NCI-H748 (cell line): ENCODE data around the gene TEKTIP1.
"Not testable (repeated sequence)": the region's sequence is repeated elsewhere in the genome, so short reads cannot be mapped to it uniquely, and the experiment has no call there.

Experiments used
- DNase-seq: peaks from one replicate; lab custom pipeline; 2025; ENCODE audit not compliant: unreplicated experiment; lab: John Stamatoyannopoulos, UW

Gene TEKTIP1

DNA sequence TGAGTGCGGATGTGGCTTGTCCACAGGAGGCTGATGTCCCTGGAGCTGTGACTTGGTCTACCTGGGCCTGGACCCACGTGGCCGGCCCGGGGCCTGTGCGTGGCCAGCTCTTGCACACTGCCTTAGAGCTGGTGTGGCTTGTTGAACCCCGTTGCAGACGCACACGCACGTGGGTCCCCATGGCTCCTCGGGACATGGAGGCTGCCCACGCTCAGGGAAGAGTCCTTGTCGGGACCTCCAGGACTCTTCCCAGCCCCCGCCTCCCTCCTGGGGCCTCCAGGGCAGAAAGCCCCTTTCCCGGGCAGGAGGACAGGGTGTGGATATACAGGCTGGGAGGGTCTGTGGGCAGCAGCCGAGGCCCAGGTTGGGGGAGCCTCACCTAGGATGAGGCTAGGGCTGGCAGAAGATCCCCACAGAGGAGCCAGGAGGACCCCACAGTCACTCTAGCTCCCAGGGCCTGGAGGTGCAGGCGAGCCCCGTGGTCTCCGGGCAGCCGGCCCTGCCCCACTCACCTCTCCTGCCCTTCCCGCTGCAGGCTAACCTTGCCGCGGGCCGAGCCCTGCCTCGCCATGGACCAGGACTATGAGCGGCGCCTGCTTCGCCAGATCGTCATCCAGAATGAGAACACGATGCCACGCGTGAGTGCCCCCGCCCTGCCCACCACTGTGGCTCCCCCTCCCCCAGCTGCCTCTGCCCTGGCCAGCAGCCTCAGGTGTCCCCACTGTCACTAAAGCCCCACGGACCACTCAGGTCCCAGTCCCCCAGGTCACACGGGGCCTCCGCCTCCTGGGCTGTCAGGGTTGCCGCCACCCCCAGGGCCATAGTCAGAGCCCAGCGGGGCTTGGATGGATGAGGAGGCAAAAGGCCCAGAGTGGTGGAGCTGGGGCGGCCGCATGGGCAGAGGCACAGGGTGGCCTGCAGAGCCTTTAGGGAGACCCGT, 16.3 kb upstream of the TEKTIP1 start:
- DNase-seq, result no peak

- DNase-seq, result no peak
Observed at GRCh38 chr19:3523361-3524077, 15.5 kb upstream of the TEKTIP1 start.

DNA sequence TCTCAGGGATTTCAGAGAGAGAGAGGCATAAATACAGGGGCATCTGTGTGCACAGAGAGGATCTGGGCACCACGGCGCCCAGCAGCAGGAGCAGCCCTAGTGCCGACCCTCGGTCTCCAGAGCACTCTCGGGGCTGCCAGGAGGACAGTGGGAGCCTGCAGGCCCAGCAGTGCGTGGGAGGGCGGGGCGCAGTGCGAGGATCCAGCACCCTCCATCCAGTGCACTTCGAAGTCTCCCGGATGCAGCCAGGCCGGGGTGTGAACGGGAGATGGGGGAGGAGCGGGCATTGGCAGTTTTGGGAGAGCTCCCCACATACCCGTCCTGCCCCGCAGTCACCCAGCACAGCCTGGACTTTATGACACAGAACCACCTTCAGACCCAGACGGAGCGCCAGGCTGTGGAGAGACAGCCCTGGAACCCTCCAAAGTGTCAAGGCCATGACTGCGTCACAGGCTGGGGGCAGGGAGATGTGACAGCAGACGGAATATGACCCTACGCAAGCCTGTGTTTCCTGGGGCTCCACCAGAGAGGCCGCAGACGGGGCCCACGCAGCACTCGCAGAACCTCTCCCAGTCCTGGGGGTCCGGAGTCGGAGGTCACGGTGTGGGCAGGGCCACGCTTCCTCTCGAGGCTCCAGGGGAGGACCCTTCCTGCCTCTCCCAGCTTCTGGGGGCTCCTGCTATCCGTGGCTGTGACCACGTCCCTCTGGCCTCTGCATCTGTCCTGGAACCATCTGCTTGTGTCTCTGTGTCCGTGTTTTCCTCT, 14.7 kb upstream of the TEKTIP1 start:
- DNase-seq, result no peak

- no peak for DNase-seq
Observed at GRCh38 chr19:3524904-3525451, 14.0 kb upstream of the TEKTIP1 start.

DNA sequence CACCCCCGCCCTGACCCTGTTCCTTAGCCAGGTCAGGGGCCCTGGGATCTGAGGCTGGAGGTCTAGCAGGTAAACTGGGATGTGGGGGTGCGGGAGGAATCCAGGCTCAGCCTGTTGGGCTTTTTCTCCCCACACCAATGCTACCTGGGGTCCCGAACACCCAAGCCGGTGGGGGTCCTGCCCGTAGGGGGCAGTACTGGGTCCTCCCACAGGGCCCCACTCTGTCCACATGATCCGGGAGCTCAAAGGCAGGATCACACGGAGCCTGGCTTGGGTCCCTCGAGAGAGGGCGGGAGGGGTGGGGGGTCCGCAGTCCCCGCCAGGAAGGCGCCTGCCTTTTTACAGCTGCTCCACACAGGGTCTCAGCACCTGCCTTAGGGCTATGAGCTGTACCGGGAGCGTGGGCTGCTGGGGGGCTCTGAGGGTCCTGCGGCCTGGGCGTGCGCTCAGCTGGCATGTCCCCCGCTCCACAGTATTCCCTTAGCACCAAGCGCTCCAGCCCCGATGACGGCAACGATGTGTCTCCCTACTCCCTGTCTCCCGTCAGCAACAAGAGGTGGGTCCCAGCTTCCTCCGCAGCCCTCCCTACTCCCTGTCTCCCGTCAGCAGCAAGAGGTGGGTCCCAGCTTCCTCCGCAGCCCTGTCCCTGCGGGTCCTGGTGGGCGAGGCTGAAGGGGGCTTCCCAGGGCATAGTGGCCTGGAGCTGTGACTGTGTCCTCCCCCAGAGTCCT, 12.3 kb upstream of the TEKTIP1 start:
- no peak for DNase-seq

GRCh38 chr19:3527238-3527910, 11.6 kb upstream of the TEKTIP1 start:
- DNase-seq, result no peak

DNA sequence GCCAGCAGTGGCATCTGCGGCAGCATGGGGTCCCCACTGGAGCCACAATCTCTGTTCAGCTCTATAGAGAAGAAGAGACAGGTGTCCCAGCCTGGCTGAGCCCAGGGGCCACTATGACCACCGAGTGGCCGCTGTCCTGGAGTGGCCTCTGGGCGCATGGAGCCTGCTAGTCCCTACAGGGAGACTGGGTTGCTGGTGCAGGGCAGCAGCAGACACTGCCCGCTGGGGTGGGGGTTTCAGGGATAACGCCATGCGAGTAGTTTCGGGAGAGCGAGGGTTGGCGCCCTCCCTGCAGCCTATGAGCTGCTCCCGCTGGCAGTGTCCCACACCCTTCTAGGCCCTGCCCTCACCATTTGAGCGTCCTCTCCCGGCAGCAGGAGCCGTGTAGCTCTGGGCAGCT, 10.9 kb upstream of the TEKTIP1 start:
- DNase-seq, result no peak

- no peak for DNase-seq
Observed at GRCh38 chr19:3528539-3529211, 10.3 kb upstream of the TEKTIP1 start.

DNA sequence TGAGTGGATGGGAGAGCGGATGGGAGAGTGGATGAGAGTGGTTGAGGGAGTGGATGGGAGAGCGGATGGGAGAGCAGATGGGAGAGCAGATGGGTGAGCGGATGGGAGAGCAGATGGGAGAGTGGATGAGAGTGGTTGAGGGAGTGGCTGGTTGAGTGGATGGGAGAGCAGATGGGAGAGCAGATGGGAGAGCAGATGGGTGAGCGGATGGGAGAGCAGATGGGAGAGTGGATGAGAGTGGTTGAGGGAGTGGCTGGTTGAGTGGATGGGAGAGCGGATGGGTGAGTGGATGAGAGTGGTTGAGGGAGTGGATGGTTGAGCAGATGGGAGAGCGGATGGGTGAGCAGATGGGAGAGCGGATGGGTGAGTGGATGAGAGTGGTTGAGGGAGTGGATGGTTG, 9.7 kb upstream of the TEKTIP1 start:
- not testable (repeated sequence) for DNase-seq

GRCh38 chr19:3530389-3530788, 8.6 kb upstream of the TEKTIP1 start:
- no peak for DNase-seq

- no peak for DNase-seq
Observed at GRCh38 chr19:3531716-3532115, 7.3 kb upstream of the TEKTIP1 start.

DNA sequence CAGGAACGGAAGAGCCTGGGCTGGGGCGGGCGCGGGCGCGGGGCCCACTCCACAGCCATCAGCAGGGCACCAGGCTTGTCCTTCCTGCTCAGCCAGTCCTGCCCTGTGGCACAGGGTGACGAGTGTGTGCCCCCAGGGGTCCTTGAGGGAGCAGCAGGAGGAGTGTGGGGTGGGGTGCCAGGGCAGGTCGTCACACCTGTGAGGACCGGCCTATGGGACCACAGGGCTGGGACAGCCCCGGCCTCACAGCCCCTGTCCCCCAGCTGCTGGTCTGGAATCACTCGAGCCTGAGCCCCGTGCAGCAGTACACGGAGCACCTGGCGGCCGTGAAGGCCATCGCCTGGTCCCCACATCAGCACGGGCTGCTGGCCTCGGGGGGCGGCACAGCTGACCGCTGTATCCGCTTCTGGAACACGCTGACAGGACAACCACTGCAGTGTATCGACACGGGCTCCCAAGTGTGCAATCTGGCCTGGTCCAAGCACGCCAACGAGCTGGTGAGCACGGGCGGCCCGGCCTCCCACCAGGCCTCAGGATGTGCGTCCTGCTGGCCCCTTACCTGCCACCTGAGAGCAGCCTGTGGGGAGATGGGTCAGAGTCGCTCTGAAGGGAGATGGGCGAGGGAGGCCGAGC, 6.7 kb upstream of the TEKTIP1 start:
- DNase-seq, result no peak

- no peak for DNase-seq
Observed at GRCh38 chr19:3533033-3533432, 5.9 kb upstream of the TEKTIP1 start.

GRCh38 chr19:3533563-3534216, 5.3 kb upstream of the TEKTIP1 start:
- DNase-seq, result no peak

DNA sequence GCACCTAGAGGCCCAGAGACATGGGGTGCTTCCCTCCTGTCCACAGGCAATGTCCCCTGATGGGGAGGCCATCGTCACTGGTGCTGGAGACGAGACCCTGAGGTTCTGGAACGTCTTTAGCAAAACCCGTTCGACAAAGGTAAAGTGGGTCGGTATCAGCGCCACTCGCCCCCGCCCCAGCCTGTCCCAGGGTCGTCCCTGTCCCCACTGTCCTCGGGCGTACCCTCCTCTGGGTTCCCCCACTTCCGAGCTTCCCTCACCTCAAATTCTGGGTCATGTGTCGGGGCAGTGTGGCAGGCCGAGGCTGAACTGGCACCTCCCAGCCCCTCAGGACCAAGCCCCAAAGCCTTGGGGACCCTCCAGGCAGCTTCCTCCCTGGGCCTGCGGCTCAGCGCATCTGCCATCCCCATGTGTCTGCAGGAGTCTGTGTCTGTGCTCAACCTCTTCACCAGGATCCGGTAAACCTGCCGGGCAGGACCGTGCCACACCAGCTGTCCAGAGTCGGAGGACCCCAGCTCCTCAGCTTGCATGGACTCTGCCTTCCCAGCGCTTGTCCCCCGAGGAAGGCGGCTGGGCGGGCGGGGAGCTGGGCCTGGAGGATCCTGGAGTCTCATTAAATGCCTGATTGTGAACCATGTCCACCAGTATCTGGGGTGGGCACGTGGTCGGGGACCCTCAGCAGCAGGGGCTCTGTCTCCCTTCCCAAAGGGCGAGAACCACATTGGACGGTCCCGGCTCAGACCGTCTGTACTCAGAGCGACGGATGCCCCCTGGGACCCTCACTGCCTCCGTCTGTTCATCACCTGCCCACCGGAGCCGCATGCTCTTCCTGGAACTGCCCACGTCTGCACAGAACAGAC, 4.4 kb upstream of the TEKTIP1 start:
- no peak for DNase-seq

DNA sequence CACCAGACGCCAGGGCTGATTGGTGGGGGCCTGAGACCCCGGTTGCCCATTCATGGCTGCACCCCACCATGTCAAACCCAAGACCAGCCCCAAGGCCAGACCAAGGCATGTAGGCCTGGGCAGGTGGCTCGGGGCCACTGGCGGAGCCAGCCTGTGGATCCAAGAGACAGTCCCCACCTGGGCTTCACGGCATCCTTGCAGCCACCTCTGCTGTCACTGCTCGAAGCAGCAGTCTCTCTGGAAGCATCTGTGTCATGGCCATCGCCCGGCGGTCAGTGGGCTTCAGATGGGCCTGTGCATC, 3.8 kb upstream of the TEKTIP1 start:
- DNase-seq, result no peak

- DNase-seq, result no peak
Observed at GRCh38 chr19:3535563-3535965, 3.4 kb upstream of the TEKTIP1 start.

DNA sequence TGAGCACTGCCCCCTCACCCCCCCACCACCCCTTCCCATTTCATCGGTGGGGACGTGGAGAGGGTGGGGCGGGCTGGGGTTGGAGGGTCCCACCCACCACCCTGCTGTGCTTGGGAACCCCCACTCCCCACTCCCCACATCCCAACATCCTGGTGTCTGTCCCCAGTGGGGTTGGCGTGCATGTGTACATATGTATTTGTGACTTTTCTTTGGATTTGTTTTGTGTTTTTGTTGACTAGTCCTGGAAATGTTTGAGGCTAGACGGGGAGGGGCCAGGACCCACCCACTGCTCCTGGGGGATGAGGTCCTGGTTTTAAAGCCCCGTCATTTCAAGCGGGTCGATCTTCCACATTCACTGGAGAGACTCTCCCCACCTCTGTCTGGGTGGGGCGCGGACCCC, 3.0 kb upstream of the TEKTIP1 start:
- DNase-seq, result no peak
